HG03354 (cell line): ENCODE results near the gene CPEB4.

Source experiments
- ATAC-seq: cut with Tn5 transposase; IDR thresholded peaks from one replicate; pipeline ENCODE4 v1.9.1; 2021; ENCODE audit warnings: mild to moderate bottlenecking; ENCODE audit not compliant: unreplicated experiment, poor library complexity, severe bottlenecking

The CPEB4 gene

DNA sequence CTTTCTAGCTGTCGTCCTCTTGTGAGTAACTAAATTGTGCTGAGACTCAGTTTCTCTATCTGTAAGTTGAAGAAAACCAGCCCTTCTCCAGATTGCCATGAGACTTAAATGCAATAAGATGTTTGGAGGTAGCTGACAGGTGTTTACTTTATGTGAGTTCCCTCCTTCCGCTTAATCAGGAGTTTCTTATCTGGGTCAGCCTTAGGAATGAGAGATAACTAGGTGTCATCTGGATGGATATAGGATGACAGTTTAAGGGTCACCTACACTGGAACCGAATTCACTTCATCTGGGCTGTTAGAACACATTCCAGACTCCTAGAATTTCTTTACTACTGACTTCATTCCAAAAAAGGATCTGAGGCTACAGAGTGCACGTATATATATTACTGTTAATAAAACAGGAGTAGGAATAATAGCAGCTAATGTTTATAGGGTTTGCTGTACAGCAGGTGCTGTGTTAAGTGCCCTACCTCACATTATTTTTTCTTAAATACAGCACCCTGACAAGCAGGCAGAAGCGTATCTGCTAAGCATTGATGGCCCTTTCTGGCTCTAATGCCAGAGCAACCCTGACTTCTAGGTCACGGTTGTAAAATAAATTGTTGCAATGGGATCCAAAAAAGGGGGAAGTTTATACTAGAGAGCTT lies 30.0 kb upstream of the CPEB4 start:
- ATAC-seq, result no peak

DNA sequence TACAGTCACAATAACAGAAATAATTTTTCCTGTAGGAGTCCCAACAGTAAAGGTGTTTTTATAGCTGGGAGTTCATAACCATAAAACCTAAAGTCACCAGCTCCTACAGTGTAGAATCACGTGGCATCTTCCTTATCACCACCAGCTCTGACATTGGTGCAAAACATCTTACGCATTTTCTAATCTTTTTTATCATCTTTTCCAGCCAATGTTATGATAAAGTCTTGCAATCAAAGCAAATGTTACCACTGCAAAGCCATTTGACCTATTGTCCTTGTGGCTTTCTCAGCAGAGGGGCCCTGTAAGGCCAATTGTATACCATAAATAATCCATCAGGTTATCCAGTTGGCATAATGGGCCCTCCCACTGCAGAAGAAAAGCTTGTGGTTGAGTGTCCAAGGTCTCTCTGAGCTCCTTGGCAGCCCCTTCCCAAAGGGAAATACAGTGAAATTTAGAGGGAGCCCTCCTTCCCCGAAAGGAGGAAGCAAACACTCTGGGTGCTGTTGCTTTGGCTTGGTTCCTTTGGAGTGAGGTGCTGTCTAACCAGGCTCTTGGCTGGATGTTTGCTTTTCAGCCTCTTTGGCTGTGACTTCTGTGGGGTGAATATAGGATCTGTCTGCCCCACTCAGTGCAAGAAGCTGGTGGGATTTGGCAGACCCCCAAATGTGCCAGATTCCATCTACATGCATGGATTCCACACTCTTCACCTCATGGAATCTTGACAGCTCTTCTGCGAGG lies 29.3 kb upstream of the CPEB4 start:
- no peak for ATAC-seq

DNA sequence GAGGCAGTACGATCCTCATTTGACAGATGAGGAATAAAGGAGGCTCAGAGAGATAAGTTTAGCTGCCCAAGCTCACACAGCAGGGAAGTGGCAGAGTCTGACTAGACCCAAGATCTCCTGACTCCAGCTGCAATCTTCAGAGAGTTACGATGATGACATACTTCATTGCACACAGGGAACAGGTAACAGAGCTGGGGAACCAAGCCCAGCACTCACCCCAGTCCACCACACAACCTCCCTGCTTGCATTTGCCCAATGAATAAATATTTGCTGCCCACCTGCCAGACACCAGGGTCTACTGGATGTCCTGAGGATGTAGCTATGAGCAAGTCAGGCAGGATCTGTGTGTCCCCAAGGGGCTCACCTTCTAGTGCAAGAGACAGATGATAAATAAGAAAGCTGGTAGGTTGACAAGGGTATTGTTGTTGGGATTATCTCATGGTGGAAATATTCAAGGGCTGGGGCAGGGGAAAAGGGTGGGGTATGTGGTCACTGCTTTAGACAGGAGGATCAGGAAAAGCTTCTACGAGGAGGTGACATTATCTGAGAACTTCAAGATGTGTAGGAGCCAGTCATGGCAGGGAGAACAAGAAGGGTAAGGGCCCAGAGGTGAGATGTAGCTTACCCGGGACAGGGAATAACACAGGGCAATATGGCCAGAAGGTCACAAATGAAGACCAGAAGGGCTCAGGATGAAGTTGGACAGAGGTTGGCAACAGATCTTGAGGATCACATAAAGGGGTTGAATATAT lies 28.6 kb upstream of the CPEB4 start:
- no peak for ATAC-seq

DNA sequence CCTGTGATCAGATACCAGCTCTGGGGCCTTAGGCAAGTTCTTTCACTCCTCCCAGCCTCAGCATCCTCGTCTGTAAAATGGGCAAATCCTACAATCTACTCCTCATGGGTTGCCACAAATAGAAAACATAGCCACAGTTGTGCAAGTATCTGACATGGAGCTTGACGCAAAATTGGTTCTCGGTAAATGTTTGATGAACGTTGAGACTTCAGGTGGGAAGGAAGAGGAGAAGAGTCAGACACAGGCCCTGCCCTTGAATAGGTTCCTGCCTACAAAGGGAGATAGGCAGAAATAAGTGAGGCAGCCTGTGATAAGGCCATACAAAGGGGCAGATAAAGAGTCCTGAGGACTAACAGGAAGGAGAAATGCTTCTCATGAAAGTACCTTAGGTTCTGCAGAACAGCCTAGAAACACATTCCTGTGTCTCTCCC lies 26.1 kb upstream of the CPEB4 start:
- ATAC-seq, result no peak

GRCh38 chr5:173863359-173863758 lies 24.8 kb upstream of the CPEB4 start:
- no peak for ATAC-seq

- ATAC-seq, result no peak
These were observed 23.8 kb upstream of the CPEB4 start for GRCh38 chr5:173864126-173865050.

DNA sequence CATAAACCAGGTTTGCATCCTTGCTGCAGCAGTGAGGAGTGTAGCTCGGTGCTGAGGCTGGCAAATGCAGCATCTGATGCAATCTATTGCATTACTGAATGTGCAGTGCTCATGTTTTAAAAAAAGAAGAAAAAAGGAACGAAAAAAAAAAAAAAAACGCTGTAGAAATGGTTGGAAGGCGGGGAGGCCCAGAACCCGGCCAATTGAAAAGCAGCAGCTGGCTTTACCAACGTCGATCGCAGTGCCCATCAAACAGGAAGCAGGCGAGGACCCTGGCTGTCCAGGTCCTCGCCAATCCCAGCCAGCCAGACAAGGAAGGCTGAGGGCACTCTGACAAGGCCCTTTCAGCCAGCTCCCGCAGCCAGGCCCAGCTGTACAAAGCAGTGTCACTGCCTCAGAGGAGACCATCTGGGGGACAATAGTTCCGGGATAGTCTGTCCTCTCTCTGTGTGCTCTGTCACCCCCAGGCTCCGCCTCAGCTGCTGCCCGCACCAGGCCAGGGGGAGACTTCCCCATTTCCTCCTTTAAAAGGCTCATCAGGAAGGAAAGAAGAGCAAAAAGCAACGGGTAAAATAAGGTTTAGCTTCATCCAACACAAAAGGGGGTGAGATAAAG lies 21.8 kb upstream of the CPEB4 start:
- ATAC-seq, result no peak

- no peak for ATAC-seq
These were observed 21.1 kb upstream of the CPEB4 start for GRCh38 chr5:173866858-173867679.

GRCh38 chr5:173868096-173868880 lies 19.9 kb upstream of the CPEB4 start:
- ATAC-seq, result no peak

DNA sequence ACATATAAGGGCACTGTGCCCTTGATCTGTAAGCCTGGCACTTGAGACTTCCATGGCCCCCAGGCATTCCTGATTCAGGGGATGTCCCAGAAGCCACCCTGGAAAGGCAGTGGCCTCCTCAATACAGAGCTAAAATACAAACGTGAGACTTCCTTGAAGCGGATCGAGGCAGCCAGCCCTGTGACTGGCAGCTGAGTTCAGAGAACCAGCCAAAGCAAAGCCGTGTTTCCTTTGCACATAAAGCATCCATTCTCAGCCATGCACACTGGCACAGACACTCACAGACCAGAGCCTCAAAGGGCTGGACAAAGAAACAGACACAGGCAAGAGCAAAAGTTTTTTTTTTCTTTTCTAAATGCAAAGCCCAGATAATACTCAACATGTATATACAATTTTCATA lies 18.8 kb upstream of the CPEB4 start:
- ATAC-seq, result no peak

GRCh38 chr5:173872957-173873305 lies 15.2 kb upstream of the CPEB4 start:
- ATAC-seq, result no peak

DNA sequence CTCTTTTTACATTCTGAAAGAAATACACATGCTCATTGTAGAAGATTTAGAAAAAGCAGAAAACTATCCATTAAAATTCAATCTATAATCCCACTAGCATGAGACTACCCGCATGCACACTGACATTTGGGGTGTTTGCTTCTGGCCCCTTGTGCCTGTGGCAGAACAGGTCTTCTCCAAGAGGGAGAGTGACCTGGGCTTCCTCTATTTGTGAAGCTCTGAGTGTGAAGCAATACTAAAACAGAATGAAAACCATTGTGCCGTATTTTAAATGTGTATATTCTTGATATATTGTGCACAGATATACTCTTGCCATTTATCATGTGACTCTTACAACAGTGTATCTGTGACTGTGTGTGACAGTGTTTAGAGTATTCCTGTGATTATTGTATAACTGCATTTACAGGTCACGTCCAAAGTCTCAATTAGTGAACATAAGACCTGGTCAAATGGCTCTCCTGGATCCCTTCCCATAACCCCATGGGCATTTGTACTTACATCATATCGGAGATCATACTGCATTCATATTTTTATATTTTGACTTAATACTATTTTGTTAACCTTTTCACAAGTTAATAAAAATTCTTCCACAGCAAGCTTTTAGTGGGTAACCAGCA lies 14.7 kb upstream of the CPEB4 start:
- ATAC-seq, result no peak

DNA sequence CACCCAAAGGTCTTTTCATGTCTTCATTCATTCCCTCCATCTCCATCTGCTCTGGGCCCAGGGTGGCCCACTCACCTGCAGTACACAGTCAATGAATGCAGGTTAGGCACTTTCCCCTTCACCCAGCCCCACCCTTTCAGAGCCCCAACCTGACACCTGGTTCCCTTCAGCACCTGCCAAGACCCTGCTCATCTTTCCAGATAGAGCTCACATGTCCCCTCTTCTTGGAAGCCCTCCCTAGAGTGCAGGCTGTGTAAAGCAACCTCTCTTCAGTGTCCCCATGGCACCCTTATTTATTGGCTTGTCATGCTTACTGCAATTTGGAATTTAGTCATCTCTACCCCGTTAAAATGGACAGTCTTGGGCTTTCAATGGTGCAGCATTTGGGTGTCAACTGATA lies 13.0 kb upstream of the CPEB4 start:
- ATAC-seq, result no peak

DNA sequence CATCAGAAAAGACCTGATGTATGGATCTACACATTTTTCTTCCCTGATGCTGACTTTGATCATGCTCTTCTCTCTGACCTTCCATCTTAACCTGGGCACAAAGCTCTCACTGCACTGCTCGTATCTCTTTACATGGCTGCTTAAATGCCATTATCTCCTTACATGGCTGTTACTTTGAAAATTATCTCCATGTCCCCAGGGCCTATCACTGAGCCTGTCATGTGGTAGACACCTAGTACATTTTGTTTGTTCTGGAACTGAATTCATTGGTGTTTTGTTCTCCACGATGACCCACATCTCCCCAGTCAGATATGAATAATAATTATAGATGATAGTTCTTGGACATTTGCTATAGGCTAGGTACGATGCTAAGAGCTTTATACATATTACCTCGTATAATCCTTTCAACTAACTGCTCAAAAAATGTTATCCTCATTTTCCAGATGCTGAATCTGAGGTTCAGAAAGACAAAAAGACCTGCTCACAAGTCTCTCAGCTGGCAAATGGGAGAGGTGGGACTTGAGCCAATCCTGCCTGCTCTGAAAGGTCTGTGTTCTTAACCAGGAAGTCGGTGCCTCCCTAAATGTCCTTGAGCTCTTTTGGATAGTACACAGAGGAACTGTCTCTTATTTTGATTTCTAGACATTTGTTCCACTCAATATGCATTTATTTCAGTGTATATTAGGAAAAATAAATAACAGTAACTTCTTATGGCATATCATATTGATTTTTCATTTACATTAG lies 9.8 kb upstream of the CPEB4 start:
- ATAC-seq, result no peak

- no peak for ATAC-seq
These were observed 7.7 kb upstream of the CPEB4 start for GRCh38 chr5:173880306-173880985.

- ATAC-seq, result no peak
These were observed 6.2 kb upstream of the CPEB4 start for GRCh38 chr5:173881811-173882575.
